ENCODE results near the gene PPFIA4. TPM values are rescaled to one million over a fixed set of nuclear protein-coding genes. Genes with fewer than 3 reads are reported as not detected.

The PPFIA4 gene
- total RNA-seq, 1 experiment from 2014 or later = 10.8 TPM

DNA sequence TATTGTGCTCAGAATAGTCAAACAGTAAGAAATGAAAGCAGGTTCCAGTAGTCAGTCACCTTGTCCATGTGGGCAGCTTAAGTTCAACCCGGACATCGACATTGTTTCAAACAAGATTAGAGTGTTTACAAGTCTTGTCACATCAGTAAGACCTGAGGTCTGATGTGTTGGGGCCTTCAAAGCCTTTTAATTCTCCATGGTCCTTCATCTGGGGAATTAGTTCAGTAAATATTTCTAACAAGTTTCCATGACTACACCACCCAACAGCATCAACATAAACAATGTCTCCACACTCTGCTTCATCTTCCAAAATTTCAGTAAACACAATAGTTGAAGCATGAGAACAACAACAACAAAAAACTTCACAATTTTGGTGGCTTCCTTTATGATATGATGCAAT lies 86.2 kb downstream of the PPFIA4 start:
- no peak for DNase-seq (ENCODE audit: low read depth, low spot score)
- H3K36me3 ChIP-seq (ENCODE audit: control insufficient read depth in 1 of 2, insufficient read depth in 2 of 2, low read length in 2 of 2) = no peaks in the 10 kb centered on the region
- H4K20me1 ChIP-seq (ENCODE audit: insufficient read depth) = no peaks in the 10 kb centered on the region
- H2AFZ ChIP-seq (ENCODE audit: low read depth, low read length, poor library complexity, severe bottlenecking) = no peak overlapping the region
- no peak for ATAC-seq
- BruUV-seq (replicated peaks) = no TSS peak
- H3K27ac ChIP-seq (ENCODE audit: low read depth, low read length) = no peak overlapping the region
- no peaks in the 10 kb centered on the region for H3K79me2 ChIP-seq (ENCODE audit: insufficient read depth, low read length)
- no peaks in the 10 kb centered on the region for H3K9me3 ChIP-seq (ENCODE audit: control insufficient read depth in 1 of 2, insufficient read depth in 1 of 2, low read depth in 1 of 2, low read length in 2 of 2)
- H3K4me1 ChIP-seq (ENCODE audit: control insufficient read depth in 1 of 2, insufficient read depth in 2 of 2, low read length in 2 of 2) = peaks cover 0 to 1% of the 10 kb centered on the region in 2 experiments; a peak in 1 of 4 replicates
- H3K4me2 ChIP-seq (ENCODE audit: low read length) = no peak overlapping the region
- H3K9ac ChIP-seq (ENCODE audit: low read length) = no peak overlapping the region
- intact Hi-C loops (cut with micrococcal nuclease) = no loop called here
- no peak overlapping the region for H3K4me3 ChIP-seq (replicated peaks in 1 of 2; ENCODE audit: low read depth in 1 of 2, low read length in 2 of 2)
- POLR2A ChIA-PET = no interaction called here
- RAD21 ChIA-PET (ENCODE audit: low non-redundant PET in 1 of 2, low total read pairs in 2 of 2, uncharacterized antibody in 2 of 2, unreplicated experiment in 2 of 2) = no interaction called here
- no peaks in the 10 kb centered on the region for H3K9me2 ChIP-seq (ENCODE audit: insufficient read depth)
- peaks cover 72% of the 10 kb centered on the region for H3K27me3 ChIP-seq (ENCODE audit: insufficient read depth, low read length)
- CTCF ChIA-PET = interaction anchor here (1.6 to 1.9 kb wide), 2 partner anchors 104 to 155 kb away, joined by 3 to 5 read pairs; no protein-coding TSS in a partner anchor
- TF ChIP-seq, protein P1, sequence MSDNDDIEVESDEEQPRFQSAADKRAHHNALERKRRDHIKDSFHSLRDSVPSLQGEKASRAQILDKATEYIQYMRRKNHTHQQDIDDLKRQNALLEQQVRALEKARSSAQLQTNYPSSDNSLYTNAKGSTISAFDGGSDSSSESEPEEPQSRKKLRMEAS (IDR thresholded peaks at IDR 0.05) = no peak
- TF ChIP-seq, protein P2, sequence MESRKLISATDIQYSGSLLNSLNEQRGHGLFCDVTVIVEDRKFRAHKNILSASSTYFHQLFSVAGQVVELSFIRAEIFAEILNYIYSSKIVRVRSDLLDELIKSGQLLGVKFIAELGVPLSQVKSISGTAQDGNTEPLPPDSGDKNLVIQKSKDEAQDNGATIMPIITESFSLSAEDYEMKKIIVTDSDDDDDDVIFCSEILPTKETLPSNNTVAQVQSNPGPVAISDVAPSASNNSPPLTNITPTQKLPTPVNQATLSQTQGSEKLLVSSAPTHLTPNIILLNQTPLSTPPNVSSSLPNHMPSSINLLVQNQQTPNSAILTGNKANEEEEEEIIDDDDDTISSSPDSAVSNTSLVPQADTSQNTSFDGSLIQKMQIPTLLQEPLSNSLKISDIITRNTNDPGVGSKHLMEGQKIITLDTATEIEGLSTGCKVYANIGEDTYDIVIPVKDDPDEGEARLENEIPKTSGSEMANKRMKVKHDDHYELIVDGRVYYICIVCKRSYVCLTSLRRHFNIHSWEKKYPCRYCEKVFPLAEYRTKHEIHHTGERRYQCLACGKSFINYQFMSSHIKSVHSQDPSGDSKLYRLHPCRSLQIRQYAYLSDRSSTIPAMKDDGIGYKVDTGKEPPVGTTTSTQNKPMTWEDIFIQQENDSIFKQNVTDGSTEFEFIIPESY (IDR thresholded peaks at IDR 0.05; ENCODE audit: extremely low read depth, insufficient replicate concordance, low read length) = no peak
- TF ChIP-seq CBX3 (IDR thresholded peaks at IDR 0.05; ENCODE audit: low read depth) (no peak), POLR2A (IDR thresholded peaks at IDR 0.05; ENCODE audit: borderline replicate concordance, extremely low read depth, insufficient read depth, insufficient read length) (no peak), POLR2AphosphoS5 (IDR thresholded peaks at IDR 0.05; ENCODE audit: low read depth, low read length) (no peak), ZFX (IDR thresholded peaks at IDR 0.05) (no peak), JUND (IDR thresholded peaks at IDR 0.05) (no peak)
- TF ChIP-seq, protein P3, sequence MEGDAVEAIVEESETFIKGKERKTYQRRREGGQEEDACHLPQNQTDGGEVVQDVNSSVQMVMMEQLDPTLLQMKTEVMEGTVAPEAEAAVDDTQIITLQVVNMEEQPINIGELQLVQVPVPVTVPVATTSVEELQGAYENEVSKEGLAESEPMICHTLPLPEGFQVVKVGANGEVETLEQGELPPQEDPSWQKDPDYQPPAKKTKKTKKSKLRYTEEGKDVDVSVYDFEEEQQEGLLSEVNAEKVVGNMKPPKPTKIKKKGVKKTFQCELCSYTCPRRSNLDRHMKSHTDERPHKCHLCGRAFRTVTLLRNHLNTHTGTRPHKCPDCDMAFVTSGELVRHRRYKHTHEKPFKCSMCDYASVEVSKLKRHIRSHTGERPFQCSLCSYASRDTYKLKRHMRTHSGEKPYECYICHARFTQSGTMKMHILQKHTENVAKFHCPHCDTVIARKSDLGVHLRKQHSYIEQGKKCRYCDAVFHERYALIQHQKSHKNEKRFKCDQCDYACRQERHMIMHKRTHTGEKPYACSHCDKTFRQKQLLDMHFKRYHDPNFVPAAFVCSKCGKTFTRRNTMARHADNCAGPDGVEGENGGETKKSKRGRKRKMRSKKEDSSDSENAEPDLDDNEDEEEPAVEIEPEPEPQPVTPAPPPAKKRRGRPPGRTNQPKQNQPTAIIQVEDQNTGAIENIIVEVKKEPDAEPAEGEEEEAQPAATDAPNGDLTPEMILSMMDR (IDR thresholded peaks at IDR 0.05 in 2 of 3, conservative IDR thresholded peaks at IDR 0.05 in 1 of 3; ENCODE audit: borderline replicate concordance in 1 of 3, insufficient read depth in 1 of 3, low read depth in 2 of 3, low read length in 2 of 3) = no peak

All from HCT116 (cell line).